Measurements from ENCODE around the gene OGFOD1.

OGFOD1 gene

GRCh38 chr16:56450986-56451752 is at the start of gene OGFOD1, which contains the start of gene NUDT21:
Gene OGFOD1 (plus strand): TSS chr16:56451554. CDS start chr16:56451613, 59 bp downstream.
Gene NUDT21 (minus strand): TSS chr16:56451332. CDS start chr16:56451202, 130 bp downstream.
- peak; percentile 99 for DNase-seq

DNA sequence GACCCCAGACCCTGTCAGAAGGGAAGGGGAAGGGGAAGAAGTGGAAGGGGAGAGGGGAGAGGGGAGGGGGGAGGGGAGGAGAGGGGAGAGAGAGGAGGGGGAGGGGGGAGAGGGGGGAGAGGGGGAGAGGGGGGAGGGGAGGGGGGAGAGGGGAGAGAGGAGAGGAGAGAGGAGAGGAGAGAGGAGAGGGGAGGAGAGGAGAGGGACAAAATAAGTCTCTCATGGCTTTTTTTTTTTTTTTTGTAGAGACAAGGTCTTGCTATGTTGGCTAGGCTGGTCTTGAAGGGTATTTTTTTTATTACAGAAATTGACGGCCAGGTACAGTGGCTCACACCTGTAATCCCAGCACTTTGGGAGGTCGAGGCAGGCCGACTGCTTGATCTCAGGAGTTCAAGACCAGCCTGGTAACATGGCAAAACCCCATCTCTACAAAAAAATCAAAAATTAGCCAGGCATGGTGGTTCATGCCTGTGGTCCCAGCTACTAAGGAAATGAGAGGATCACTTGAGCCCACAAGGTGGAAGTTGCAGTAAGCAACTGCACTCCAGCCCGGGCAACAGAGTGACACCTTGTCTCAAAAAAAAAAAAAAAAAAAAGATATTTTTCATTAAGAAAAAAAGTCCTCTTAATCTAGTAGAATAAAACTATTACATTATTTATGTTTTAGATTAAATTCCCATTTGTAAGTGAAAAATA is 45.2 kb upstream of the OGFOD1 start:
- no peak for DNase-seq

DNA sequence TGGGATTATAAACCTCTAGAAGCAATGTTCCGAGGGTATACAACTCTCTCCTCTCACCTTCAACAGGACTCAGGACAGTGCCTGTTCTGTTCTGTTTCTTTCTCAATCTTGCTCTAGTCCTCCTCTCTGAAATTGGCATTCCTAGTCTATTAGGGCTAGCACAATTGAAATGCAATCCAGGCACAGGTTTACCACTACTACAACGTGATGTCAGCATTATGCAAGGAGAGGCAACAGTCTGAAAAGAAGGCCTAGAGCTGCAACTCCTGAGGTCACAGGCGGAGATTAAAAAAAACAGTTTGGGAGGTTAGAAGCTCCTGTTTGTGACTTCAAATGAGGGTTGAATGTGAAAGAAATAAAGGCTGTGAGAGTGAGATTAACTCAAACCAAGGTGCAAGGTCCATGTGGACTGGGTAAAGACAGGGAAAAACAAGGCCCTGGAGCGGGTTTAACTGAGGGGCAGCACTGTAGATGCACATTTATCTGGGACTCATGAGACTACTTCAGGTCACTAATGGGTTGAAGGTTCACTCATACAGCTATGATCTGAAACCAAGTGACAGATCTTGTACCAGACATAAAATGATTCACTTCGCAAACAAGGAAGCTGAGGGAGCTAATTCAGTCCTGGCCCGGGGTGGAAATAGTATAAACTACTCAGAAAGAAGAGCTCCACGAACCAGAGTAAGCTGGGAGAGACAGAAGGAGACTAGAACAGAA is 42.8 kb upstream of the OGFOD1 start:
- no peak for DNase-seq

DNA sequence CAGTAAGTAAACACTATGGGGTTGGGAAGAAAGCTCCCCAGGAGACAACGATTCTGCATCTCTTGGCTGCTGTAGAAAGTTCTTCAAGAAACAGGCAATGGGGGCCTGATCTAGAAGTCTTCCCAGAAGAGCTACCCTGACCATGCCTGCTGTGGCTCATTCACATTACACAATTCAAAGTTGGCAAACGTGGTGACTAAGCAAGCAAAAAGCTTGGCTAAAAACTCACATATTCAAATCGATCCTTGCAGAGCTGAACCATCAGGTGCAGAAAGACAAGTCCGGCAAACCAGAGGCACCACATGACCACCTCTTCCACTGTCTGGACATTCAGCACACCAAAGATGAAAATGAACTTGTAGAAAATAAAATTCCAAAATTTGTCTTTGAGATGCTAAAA is 42.2 kb upstream of the OGFOD1 start:
- DNase-seq = no peak

- DNase-seq = no peak
These were observed 40.2 kb upstream of the OGFOD1 start for GRCh38 chr16:56411123-56411522.

DNA sequence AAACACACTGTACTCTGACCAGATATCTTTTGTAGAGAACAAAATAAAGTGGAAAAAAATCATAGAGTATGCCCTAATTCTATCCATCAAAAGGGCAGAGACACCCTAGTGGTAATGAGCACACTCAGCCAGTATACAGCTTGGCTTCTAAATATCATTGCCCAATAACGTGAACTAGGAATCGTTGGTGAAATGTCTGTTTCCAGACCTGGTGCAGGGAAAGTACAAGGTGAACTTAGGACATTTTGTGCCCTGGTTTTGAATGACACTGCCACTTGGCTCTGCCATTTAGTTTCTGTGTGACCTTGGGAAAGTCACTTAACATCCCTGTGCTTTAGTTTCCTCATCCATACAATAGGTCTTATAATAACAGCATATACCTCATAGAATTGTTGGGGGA is 39.7 kb upstream of the OGFOD1 start:
- DNase-seq = no peak

GRCh38 chr16:56413381-56413780 is 38.0 kb upstream of the OGFOD1 start:
- DNase-seq = no peak

DNA sequence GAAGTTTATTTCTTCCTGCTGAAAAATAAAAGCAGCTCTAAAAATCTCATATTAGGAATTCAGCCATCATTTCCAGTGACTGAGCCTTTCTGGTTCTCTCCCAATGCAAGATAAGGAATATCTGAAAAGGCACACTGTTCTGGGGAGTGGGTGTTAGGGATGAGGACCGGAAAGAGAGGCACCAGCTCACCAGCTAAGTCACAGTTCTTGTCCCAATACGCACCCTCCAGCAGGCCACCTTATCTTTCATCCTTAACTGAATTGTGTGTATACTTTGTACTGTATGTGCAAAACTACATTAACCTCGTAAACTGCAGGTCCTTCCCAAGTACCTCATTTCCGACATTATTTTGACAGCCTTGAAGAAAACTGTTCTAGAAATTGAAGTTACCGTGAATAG is 37.0 kb upstream of the OGFOD1 start:
- DNase-seq = peak; percentile 37

GRCh38 chr16:56415875-56416274 is 35.5 kb upstream of the OGFOD1 start:
- no peak for DNase-seq

DNA sequence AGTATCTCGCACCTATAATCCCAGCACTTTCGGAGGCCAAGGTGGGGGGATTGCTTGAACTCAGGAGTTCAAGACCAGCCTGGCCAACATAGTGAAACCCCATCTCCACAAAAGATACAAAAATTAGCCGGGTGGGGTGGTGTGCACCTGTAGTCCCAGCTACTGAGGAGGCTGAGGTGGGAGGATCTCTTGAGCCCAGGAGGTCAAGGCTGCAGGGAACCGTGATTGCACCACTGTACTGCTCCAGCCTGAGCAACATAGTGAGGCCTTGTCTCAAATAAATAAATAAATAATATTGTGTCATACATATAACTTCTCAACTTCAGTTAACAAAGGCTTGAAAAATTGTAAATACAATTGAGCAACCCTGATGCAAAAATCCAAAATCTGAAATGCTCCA is 34.2 kb upstream of the OGFOD1 start:
- DNase-seq = no peak

GRCh38 chr16:56419740-56420548 is 31.4 kb upstream of the OGFOD1 start:
- DNase-seq = no peak

DNA sequence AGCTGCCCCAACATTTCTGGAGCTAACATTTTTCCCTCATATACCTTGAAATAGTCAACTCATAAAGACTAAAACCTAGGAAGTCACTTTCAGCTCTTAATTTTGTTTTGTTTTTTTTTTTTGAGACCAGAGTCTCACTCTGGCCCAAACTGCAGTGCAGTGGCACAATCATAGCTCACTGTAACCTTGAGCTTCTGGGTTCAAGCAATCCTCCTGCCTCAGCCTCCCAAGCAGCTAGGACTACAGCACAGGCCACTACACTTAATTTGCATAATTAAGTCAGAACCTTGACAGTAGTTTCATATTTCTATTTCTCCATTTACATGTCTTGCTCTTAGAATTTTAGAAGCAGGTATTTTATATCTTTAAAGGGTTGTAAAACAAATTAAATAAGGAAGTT is 30.7 kb upstream of the OGFOD1 start:
- DNase-seq = no peak

GRCh38 chr16:56421313-56421712 is 30.0 kb upstream of the OGFOD1 start:
- DNase-seq = no peak

DNA sequence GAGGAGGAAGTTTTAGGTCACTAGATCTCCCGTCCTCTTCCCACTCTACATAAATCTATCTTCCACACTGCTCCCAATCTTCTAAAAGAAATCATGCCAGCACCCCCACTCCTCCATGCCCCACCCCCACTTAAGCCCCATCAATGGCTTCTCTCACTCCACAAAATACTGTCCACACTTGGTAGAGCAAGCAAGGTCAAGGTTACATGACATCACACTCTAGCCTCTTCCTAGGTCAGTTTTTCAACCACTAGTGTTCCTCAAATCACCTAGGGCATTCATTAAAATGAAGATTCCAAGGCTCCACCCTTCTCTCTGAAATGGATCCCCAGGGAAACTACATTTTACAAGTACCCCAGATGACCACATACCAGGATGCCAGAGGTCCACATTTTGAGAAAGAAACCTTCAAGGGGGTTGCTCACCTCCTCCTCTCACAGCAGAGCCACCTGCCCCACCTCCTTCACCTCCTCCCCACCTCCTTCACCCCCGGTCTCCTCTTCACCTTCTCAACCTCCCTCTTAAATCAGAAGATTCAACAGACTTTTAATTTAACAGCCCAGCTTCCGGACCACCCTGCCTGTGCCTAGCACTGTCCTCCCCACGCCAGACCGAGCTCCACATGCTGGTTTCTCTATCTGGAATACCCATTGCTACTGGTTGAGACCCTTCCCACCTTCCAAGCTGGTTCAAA is 29.2 kb upstream of the OGFOD1 start:
- DNase-seq = no peak

- DNase-seq = no peak
These were observed 28.4 kb upstream of the OGFOD1 start for GRCh38 chr16:56422896-56423441.

GRCh38 chr16:56423584-56424403 is 27.6 kb upstream of the OGFOD1 start:
- DNase-seq = peak; percentile 61

GRCh38 chr16:56424404-56424764 is 27.0 kb upstream of the OGFOD1 start:
- no peak for DNase-seq

DNA sequence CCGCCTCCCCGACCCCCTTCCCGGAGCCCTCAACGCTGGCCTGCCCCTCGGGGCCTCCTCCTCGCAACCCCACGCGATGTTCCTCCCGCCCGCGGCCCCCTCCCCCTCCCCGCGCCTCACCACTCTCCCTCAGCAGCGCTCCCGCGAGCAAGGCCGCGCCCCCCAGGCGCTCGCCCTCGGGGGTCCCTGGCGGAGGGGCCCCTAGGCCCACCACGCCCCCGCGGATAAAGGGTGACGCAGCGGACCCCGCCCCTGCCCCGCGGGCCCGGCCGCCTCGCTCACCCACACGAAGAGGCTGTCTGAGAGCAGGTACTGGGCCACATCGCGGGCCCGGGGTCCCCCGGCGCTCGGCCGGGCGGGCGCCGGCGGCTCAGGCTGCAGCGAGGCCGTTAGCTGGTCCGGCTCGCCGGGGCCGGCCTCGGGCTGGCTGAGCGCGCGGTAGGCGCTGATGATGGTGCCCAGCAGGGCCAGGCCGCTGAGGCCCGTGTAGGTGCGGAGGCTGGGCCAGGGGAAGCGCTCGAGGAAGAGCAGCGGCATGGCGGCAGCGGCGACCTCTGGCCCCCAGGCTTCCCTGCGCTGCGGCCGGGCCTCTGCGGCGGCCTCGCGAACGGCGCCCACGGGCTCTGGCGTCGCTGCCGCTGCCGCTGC is 26.4 kb upstream of the OGFOD1 start:
- no peak for DNase-seq

DNA sequence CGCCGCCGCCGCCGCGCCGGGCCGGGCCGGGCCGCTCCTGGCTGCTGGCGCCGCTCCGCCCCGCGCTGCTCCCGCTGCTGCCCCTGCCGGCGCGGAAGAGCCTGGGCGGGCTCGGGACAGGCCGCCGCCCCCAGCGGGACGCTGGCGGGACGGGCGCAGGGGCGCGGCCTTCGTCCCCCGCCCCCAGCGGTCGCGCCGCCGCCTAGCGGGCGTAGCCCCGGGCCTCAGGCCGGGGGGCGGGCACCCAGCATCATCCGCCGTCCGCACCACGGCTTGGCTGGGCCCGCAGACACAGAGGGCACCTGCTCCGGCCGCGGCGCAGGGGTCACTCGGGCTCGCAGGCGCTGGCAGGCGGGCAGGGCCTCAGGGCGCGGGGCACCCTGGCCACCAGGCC is 25.9 kb upstream of the OGFOD1 start, which contains the start of gene AMFR:
Gene AMFR (minus strand): TSS at position 107 of the 394 bp plus-strand sequence. CDS start 218 bp downstream, outside the sequence.
- peak; percentile 82 for DNase-seq

- DNase-seq = no peak
These were observed 24.8 kb upstream of the OGFOD1 start for GRCh38 chr16:56426585-56426984.

Data from hematopoietic multipotent progenitor cell treated with erythropoietin and hydrocortisone succinate and interleukin-3 and kit ligand, for 8 days (in vitro differentiated cells).